Activated B cell treated with CpG ODN at 0.5 μM for 24 hours (primary cell): Measurements from ENCODE around the gene MEPCE. TPM values are rescaled to one million over a fixed set of nuclear protein-coding genes. Genes with fewer than 3 reads are reported as not detected.

Experiments
- ATAC-seq: fragments of 200-7000 bp; cut with Tn5 transposase; one replicate; pipeline ENCODE4 v1.10.0; 2021; ENCODE audit warnings: low read depth, mild to moderate bottlenecking, moderate library complexity
- CTCF ChIA-PET: fragments of 350-600 bp; sonication (Branson Sonifier 250); formaldehyde crosslinking; loops from one replicate; lab custom pipeline; 2021; ENCODE audit warnings: antibody characterized with exemption; lab: Charles Lee
- POLR2A ChIA-PET: fragments of 350-600 bp; sonication (Branson Sonifier 250); formaldehyde crosslinking; loops from one replicate; lab custom pipeline; 2021; ENCODE audit warnings: antibody characterized with exemption; lab: Charles Lee
- DNase-seq: peaks from one replicate; pipeline ENCODE4 v3.0.0; 2022
- H3K27ac Mint-ChIP-seq: one replicate; pipeline ENCODE4 v1.8.0; 2020; ENCODE audit warnings: mixed read lengths
- H3K27me3 Mint-ChIP-seq: one replicate; pipeline ENCODE4 v1.8.0; 2021; ENCODE audit warnings: mixed read lengths
- H3K36me3 Mint-ChIP-seq: one replicate; pipeline ENCODE4 v1.8.0; 2021; ENCODE audit warnings: low read depth, mixed read lengths
- H3K4me1 Mint-ChIP-seq: one replicate; pipeline ENCODE4 v1.8.0; 2021; ENCODE audit warnings: mixed read lengths
- H3K4me3 Mint-ChIP-seq: one replicate; pipeline ENCODE4 v1.8.0; 2020; ENCODE audit warnings: mild to moderate bottlenecking, mixed read lengths
- H3K9me3 Mint-ChIP-seq: one replicate; pipeline ENCODE4 v1.8.0; 2020; ENCODE audit warnings: mixed read lengths
- CTCF ChIP-seq: fragments of 200-600 bp; IDR thresholded peaks from one replicate; pipeline ENCODE4 v1.8.0; 2022; ENCODE audit warnings: antibody characterized with exemption, mild to moderate bottlenecking
- intact Hi-C: fragments of 100-400 bp; cut with micrococcal nuclease; formaldehyde crosslinking; loops from one replicate; pipeline ENCODE4 v1.15.1; 2024
- total RNA-seq: library from RNA; stranded (reverse); gene quantifications from 2 replicates; pipeline ENCODE4 v1.2.3, GENCODE V29; 2022

Gene MEPCE
- total RNA-seq, 1 donor from 2014 or later: 65.5 TPM

GRCh38 chr7:100469227-100470044, 39.8 kb downstream of the MEPCE start:
- intact Hi-C loops: loop anchor here (1.0 to 2.0 kb wide), 6 partner anchors 10 to 383 kb away; partner anchors contain the start of genes NYAP1, SLC12A9 and TSC22D4
- H3K27ac Mint-ChIP-seq: peak overlapping the region; percentile 46
- CTCF ChIA-PET: interaction anchor here (0.7 to 3.9 kb wide), 11 partner anchors 9 to 236 kb away, joined by 3 to 33 read pairs (median 4); partner anchors contain the start of genes POP7 and TSC22D4
- H3K36me3 Mint-ChIP-seq: peaks cover 47% of the 10 kb centered on the region
- no peaks in the 10 kb centered on the region for H3K9me3 Mint-ChIP-seq
- no peak for TF ChIP-seq CTCF
- H3K27me3 Mint-ChIP-seq: no peaks in the 10 kb centered on the region
- H3K4me1 Mint-ChIP-seq: peaks cover 24% of the 10 kb centered on the region
- H3K4me3 Mint-ChIP-seq: no peak overlapping the region
- peak; percentile 91 for ATAC-seq
- peak; percentile 81 for DNase-seq
- POLR2A ChIA-PET: interaction anchor here (0.7 to 1.2 kb wide), 2 partner anchors 10 to 40 kb away, joined by 3 read pairs; partner anchors contain the start of gene ZCWPW1

- DNase-seq (no peak), ATAC-seq (no peak)
- CTCF ChIA-PET: interaction anchor here (0.8 to 3.9 kb wide), 5 partner anchors 12 to 254 kb away, joined by 3 to 33 read pairs (median 11); partner anchors contain the start of gene FBXO24
- H3K4me3 Mint-ChIP-seq: no peak overlapping the region
- no peak overlapping the region for H3K27ac Mint-ChIP-seq
- POLR2A ChIA-PET: interaction anchor here (0.5 to 0.8 kb wide), 2 partner anchors 75 to 86 kb away, joined by 3 to 5 read pairs; no protein-coding TSS in a partner anchor
- H3K27me3 Mint-ChIP-seq: no peaks in the 10 kb centered on the region
- peaks cover 49% of the 10 kb centered on the region for H3K36me3 Mint-ChIP-seq
- TF ChIP-seq CTCF: no peak
- intact Hi-C loops: no loop called here
- peaks cover 37% of the 10 kb centered on the region for H3K4me1 Mint-ChIP-seq
- no peaks in the 10 kb centered on the region for H3K9me3 Mint-ChIP-seq
Observed at GRCh38 chr7:100471021-100471420, 41.4 kb downstream of the MEPCE start.

GRCh38 chr7:100472121-100472851, 42.7 kb downstream of the MEPCE start:
- Mint-ChIP-seq H3K27ac (peak overlapping the region; percentile 70), H3K36me3 (peaks cover 45% of the 10 kb centered on the region), H3K4me3 (no peak overlapping the region), H3K4me1 (peaks cover 49% of the 10 kb centered on the region), H3K9me3 (no peaks in the 10 kb centered on the region), H3K27me3 (no peaks in the 10 kb centered on the region)
- TF ChIP-seq CTCF: no peak
- DNase-seq (no peak), ATAC-seq (no peak)
- ChIA-PET POLR2A (no interaction called here), CTCF (interaction anchor here (2.8 to 3.9 kb wide), 2 partner anchors 87 kb away, joined by 11 to 33 read pairs; no protein-coding TSS in a partner anchor)
- intact Hi-C loops: no loop called here

GRCh38 chr7:100472854-100473499, 43.3 kb downstream of the MEPCE start:
- CTCF ChIA-PET: interaction anchor here (1.0 to 2.8 kb wide), 2 partner anchors 8 to 87 kb away, joined by 3 to 11 read pairs; no protein-coding TSS in a partner anchor
- no peak for TF ChIP-seq CTCF
- Mint-ChIP-seq H3K4me1 (peaks cover 49% of the 10 kb centered on the region), H3K27ac (peak overlapping the region; percentile 70), H3K4me3 (no peak overlapping the region), H3K27me3 (no peaks in the 10 kb centered on the region), H3K36me3 (peaks cover 42% of the 10 kb centered on the region), H3K9me3 (no peaks in the 10 kb centered on the region)
- intact Hi-C loops: no loop called here
- DNase-seq (no peak), ATAC-seq (no peak)
- POLR2A ChIA-PET: no interaction called here
